Trophoblast cell (in vitro differentiated cells and primary cell): ENCODE data around the gene VWA5B1.

Experiments
- DNase-seq, 2 donors: peaks; one replicate each; pipeline ENCODE4 v3.0.0-alpha.2; 2016
- H2AFZ ChIP-seq: 2 replicates; pipeline ENCODE4 v1.6.1; 2013; ENCODE audit warnings: low read length, moderate library complexity, mild to moderate bottlenecking; ENCODE audit not compliant: insufficient read depth, poor library complexity
- H2AK5ac ChIP-seq: 2 replicates; pipeline ENCODE4 v1.6.1; 2013; ENCODE audit warnings: mild to moderate bottlenecking, low read length
- H2BK120ac ChIP-seq: 2 replicates; pipeline ENCODE4 v1.6.1; 2013; ENCODE audit warnings: low read length, mild to moderate bottlenecking, moderate library complexity; ENCODE audit not compliant: insufficient read depth, poor library complexity
- H2BK12ac ChIP-seq: 2 replicates; pipeline ENCODE4 v1.6.1; 2013; ENCODE audit warnings: mild to moderate bottlenecking, low read length, moderate library complexity
- H2BK5ac ChIP-seq: 2 replicates; pipeline ENCODE4 v1.6.1; 2013; ENCODE audit warnings: low read length, low read depth, moderate library complexity, mild to moderate bottlenecking; ENCODE audit not compliant: poor library complexity
- H3K14ac ChIP-seq: 2 replicates; pipeline ENCODE4 v1.6.1; 2013; ENCODE audit warnings: mild to moderate bottlenecking, low read length
- H3K18ac ChIP-seq: 2 replicates; pipeline ENCODE4 v1.6.1; 2013; ENCODE audit warnings: mild to moderate bottlenecking, low read length
- H3K23ac ChIP-seq: 2 replicates; pipeline ENCODE4 v1.6.1; 2013; ENCODE audit warnings: low read length
- H3K27ac ChIP-seq: 2 replicates; pipeline ENCODE4 v1.5.1; 2013; ENCODE audit warnings: low read depth, mild to moderate bottlenecking, inconsistent platforms, low read length, moderate library complexity
- H3K27me3 ChIP-seq: 2 replicates; pipeline ENCODE4 v1.6.1; 2013; ENCODE audit warnings: inconsistent platforms, mild to moderate bottlenecking, low read length, moderate library complexity; ENCODE audit not compliant: insufficient read depth
- H3K36me3 ChIP-seq, 2 experiments: 1 replicate in 1 of 2; 2 replicates in 1 of 2; pipeline ENCODE4 v1.6.1; 2013; ENCODE audit warnings: low read length in 2 of 2, mild to moderate bottlenecking in 2 of 2, moderate library complexity in 1 of 2; ENCODE audit not compliant: insufficient read depth in 2 of 2, control insufficient read depth in 1 of 2
- H3K4ac ChIP-seq: 2 replicates; pipeline ENCODE4 v1.6.1; 2013; ENCODE audit warnings: low read depth, mild to moderate bottlenecking, low read length, moderate library complexity
- H3K4me1 ChIP-seq, 2 experiments: 1 replicate in 1 of 2; 2 replicates in 1 of 2; pipeline ENCODE4 v1.6.1; 2013; ENCODE audit warnings: low read length in 2 of 2, mild to moderate bottlenecking in 2 of 2, moderate library complexity in 1 of 2; ENCODE audit not compliant: insufficient read depth in 2 of 2, control insufficient read depth in 1 of 2
- H3K4me2 ChIP-seq: 2 replicates; pipeline ENCODE4 v1.6.1; 2013; ENCODE audit warnings: inconsistent platforms, mild to moderate bottlenecking, low read length, moderate library complexity
- H3K4me3 ChIP-seq: 2 replicates; pipeline ENCODE4 v1.5.1; 2013; ENCODE audit warnings: mild to moderate bottlenecking, low read depth, low read length, inconsistent platforms
- H3K79me1 ChIP-seq: one replicate; pipeline ENCODE4 v1.6.1; 2013; ENCODE audit warnings: low read length
- H3K79me2 ChIP-seq: 2 replicates; pipeline ENCODE4 v1.6.1; 2013; ENCODE audit warnings: low read length, mild to moderate bottlenecking; ENCODE audit not compliant: control insufficient read depth, insufficient read depth, poor library complexity
- H3K9ac ChIP-seq: 2 replicates; pipeline ENCODE4 v1.6.1; 2013; ENCODE audit warnings: mild to moderate bottlenecking, low read length
- H3K9me3 ChIP-seq: 2 replicates; pipeline ENCODE4 v1.6.1; 2013; ENCODE audit warnings: low read depth, mild to moderate bottlenecking, control low read depth, inconsistent platforms, low read length; ENCODE audit not compliant: insufficient read depth
- H4K12ac ChIP-seq: 2 replicates; pipeline ENCODE4 v1.6.1; 2013; ENCODE audit warnings: low read depth, mild to moderate bottlenecking, low read length, moderate library complexity
- H4K8ac ChIP-seq: 2 replicates; pipeline ENCODE4 v1.6.1; 2013; ENCODE audit warnings: low read depth, mild to moderate bottlenecking, low read length, moderate library complexity
- H4K91ac ChIP-seq: one replicate; pipeline ENCODE4 v1.6.1; 2013; ENCODE audit warnings: low read depth, mild to moderate bottlenecking, low read length, moderate library complexity
- WGBS: extraction: QIAGEN DNeasy Blood & Tissue Kit; methylation state at CpG from one replicate; pipeline ENCODE4 v1.1.7; 2013; ENCODE audit warnings: missing lambda C conversion rate; ENCODE audit not compliant: insufficient read length, insufficient coverage; ENCODE audit errors: extremely low coverage; 5-methylcytosine and 5-hydroxymethylcytosine counted together

VWA5B1 gene

GRCh38 chr1:20383631-20384030 lies 93.0 kb downstream of the VWA5B1 start:
- H3K9ac ChIP-seq, result no peak overlapping the region
- DNase-seq, result no peak
- no CpG with 5 or more reads among the region's 3 CpGs for WGBS
- H2BK5ac ChIP-seq, result no peak overlapping the region
- no peak overlapping the region for H3K14ac ChIP-seq
- H4K12ac ChIP-seq, result no peak overlapping the region
- H2BK120ac ChIP-seq, result no peak overlapping the region
- H3K4me2 ChIP-seq, result no peak overlapping the region
- no peaks in the 10 kb centered on the region for H3K9me3 ChIP-seq
- peaks cover 3% of the 10 kb centered on the region for H3K27me3 ChIP-seq
- no peak overlapping the region for H4K8ac ChIP-seq
- H2BK12ac ChIP-seq, result no peak overlapping the region
- H3K79me2 ChIP-seq, result no peaks in the 10 kb centered on the region
- H4K91ac ChIP-seq, result no peak overlapping the region
- H3K27ac ChIP-seq, result no peak overlapping the region
- H3K4me1 ChIP-seq, result no peaks in the 10 kb centered on the region
- H3K79me1 ChIP-seq, result no peaks in the 10 kb centered on the region
- no peak overlapping the region for H2AFZ ChIP-seq
- no peak overlapping the region for H3K4ac ChIP-seq
- peak overlapping the region; percentile 22 for H3K23ac ChIP-seq
- H3K36me3 ChIP-seq, result no peaks in the 10 kb centered on the region
- no peak overlapping the region for H3K18ac ChIP-seq
- H2AK5ac ChIP-seq, result no peak overlapping the region
- H3K4me3 ChIP-seq, result no peak overlapping the region

- Histone ChIP-seq H3K9ac (no peak overlapping the region), H2AK5ac (no peak overlapping the region), H4K91ac (no peak overlapping the region), H3K27ac (no peak overlapping the region), H3K23ac (no peak overlapping the region), H3K4me2 (no peak overlapping the region), H3K18ac (no peak overlapping the region), H3K14ac (no peak overlapping the region), H3K79me1 (no peaks in the 10 kb centered on the region), H2AFZ (no peak overlapping the region), H2BK120ac (no peak overlapping the region), H3K9me3 (peaks cover 1% of the 10 kb centered on the region), H2BK12ac (no peak overlapping the region), H3K4me1 (no peaks in the 10 kb centered on the region), H3K79me2 (no peaks in the 10 kb centered on the region), H3K4me3 (no peak overlapping the region), H3K4ac (no peak overlapping the region), H4K12ac (no peak overlapping the region), H3K27me3 (peaks cover 3% of the 10 kb centered on the region), H4K8ac (no peak overlapping the region), H2BK5ac (no peak overlapping the region), H3K36me3 (no peaks in the 10 kb centered on the region)
- no peak for DNase-seq
- no CpG with 5 or more reads among the region's 6 CpGs for WGBS
Observed at GRCh38 chr1:20385630-20386029, 95.0 kb downstream of the VWA5B1 start.

- H2BK12ac ChIP-seq, result no peak overlapping the region
- H2BK5ac ChIP-seq, result no peak overlapping the region
- no peak overlapping the region for H2BK120ac ChIP-seq
- WGBS, result no CpG with 5 or more reads among the region's 9 CpGs
- H3K4me1 ChIP-seq, result no peaks in the 10 kb centered on the region
- H3K27ac ChIP-seq, result no peak overlapping the region
- no peak overlapping the region for H4K91ac ChIP-seq
- H3K27me3 ChIP-seq, result peaks cover 3% of the 10 kb centered on the region
- H3K9ac ChIP-seq, result no peak overlapping the region
- no peak overlapping the region for H4K12ac ChIP-seq
- H3K4me2 ChIP-seq, result no peak overlapping the region
- no peak for DNase-seq
- no peaks in the 10 kb centered on the region for H3K79me2 ChIP-seq
- H3K23ac ChIP-seq, result no peak overlapping the region
- no peak overlapping the region for H3K14ac ChIP-seq
- H3K9me3 ChIP-seq, result peaks cover 1% of the 10 kb centered on the region
- no peaks in the 10 kb centered on the region for H3K36me3 ChIP-seq
- no peak overlapping the region for H3K4ac ChIP-seq
- no peaks in the 10 kb centered on the region for H3K79me1 ChIP-seq
- H2AK5ac ChIP-seq, result no peak overlapping the region
- no peak overlapping the region for H3K4me3 ChIP-seq
- H2AFZ ChIP-seq, result no peak overlapping the region
- no peak overlapping the region for H3K18ac ChIP-seq
- H4K8ac ChIP-seq, result no peak overlapping the region
Observed at GRCh38 chr1:20386323-20387081, 95.8 kb downstream of the VWA5B1 start.

- H3K4ac ChIP-seq, result no peak overlapping the region
- H3K23ac ChIP-seq, result no peak overlapping the region
- H2BK120ac ChIP-seq, result no peak overlapping the region
- no peak overlapping the region for H3K14ac ChIP-seq
- no peaks in the 10 kb centered on the region for H3K36me3 ChIP-seq
- no peaks in the 10 kb centered on the region for H3K79me2 ChIP-seq
- no peak for DNase-seq
- H3K4me3 ChIP-seq, result no peak overlapping the region
- no peaks in the 10 kb centered on the region for H3K79me1 ChIP-seq
- no CpG with 5 or more reads among the region's 11 CpGs for WGBS
- H3K18ac ChIP-seq, result no peak overlapping the region
- H2BK5ac ChIP-seq, result no peak overlapping the region
- no peak overlapping the region for H3K27ac ChIP-seq
- H4K8ac ChIP-seq, result no peak overlapping the region
- no peak overlapping the region for H4K91ac ChIP-seq
- peaks cover 1% of the 10 kb centered on the region for H3K9me3 ChIP-seq
- no peaks in the 10 kb centered on the region for H3K4me1 ChIP-seq
- H3K4me2 ChIP-seq, result no peak overlapping the region
- no peak overlapping the region for H4K12ac ChIP-seq
- H2AK5ac ChIP-seq, result no peak overlapping the region
- peaks cover 3% of the 10 kb centered on the region for H3K27me3 ChIP-seq
- H2BK12ac ChIP-seq, result no peak overlapping the region
- no peak overlapping the region for H3K9ac ChIP-seq
- H2AFZ ChIP-seq, result no peak overlapping the region
Observed at GRCh38 chr1:20389571-20389970, 98.9 kb downstream of the VWA5B1 start.
